Measurements from ENCODE around the gene CRYBB1. TPM values are rescaled to one million over a fixed set of nuclear protein-coding genes. Genes with fewer than 3 reads are reported as not detected.

CRYBB1 gene
- total and polyA plus RNA-seq, 2 donors (not counting 1 experiment from before 2014, with no cell fraction given), result 0.18 TPM; not detected in 1

DNA sequence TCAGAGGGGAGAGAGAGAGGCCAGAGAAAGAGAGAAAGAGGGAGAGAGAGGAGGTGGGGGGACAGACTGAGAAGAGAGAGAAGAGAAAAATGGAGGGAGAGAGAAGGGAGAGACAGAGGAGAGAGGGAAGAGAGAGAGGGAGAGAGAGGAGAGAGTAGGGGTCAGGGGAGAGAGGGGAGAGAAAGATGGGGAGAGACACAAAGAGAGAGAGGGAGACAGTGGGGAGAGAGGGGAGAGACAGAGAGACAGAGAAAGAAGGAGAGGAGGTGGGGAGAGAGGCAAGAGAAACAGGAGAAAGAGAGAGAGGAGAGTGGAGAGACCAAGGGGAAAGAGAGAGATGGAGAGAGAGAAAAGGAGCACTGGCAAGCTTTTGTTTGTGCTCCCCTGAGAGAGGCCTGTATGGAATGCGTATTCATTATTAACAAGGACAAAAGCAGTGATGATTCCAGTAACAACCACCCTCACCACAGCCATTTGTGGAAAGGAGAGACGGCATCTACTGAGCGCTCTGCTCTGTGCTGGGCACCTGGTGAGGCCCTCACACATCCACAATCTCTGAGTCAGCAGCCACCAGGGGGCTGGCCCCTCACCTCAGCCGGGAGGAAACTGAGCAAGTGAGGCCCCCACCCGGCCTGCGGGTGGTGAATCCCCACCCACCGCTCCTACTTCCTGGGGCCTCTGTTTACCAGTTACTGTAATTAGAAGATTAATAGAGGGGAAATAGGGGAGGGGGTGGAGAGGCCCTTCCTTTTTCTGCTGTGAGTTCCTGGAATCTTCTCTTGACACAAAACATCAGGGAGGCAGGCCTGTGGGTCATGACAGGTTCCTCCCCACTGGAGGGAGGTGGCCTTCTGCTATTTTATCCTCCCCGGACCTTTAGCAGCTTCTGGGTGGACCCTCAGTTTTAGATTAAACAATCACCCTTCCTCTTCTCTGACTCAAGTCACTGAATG, 24.9 kb upstream of the CRYBB1 start:
- peak overlapping the region; percentile 73 for H2AFZ ChIP-seq (ENCODE audit: insufficient read depth, low read depth, low read length, poor library complexity, severe bottlenecking)
- H3K27me3 Mint-ChIP-seq, result peaks cover 12% of the 10 kb centered on the region
- CTCF ChIA-PET, result interaction anchor here (0.7 to 1.4 kb wide), 9 partner anchors 26 to 280 kb away, joined by 3 to 5 read pairs (median 3); no protein-coding TSS in a partner anchor
- POLR2A ChIA-PET, result interaction anchor here (0.7 kb wide), 2 partner anchors 25 to 160 kb away, joined by 4 to 6 read pairs; no protein-coding TSS in a partner anchor
- no peaks in the 10 kb centered on the region for H4K20me1 ChIP-seq (ENCODE audit: control insufficient read depth, insufficient read depth, low read length, poor library complexity, severe bottlenecking)
- H3K4me3 Mint-ChIP-seq, result peak overlapping the region; percentile 23
- H3K4me1 Mint-ChIP-seq, result peaks cover 28% of the 10 kb centered on the region
- no peaks in the 10 kb centered on the region for H3K36me3 ChIP-seq (replicated peaks in 1 of 2; ENCODE audit: control extremely low read depth in 1 of 2, control insufficient read depth in 1 of 2, extremely low read depth in 1 of 2, insufficient read depth in 2 of 2, low read length in 1 of 2)
- TF ChIP-seq EZH2 (IDR thresholded peaks at IDR 0.05; ENCODE audit: borderline replicate concordance, insufficient read depth, low read depth, low read length, poor library complexity, severe bottlenecking), result no peak
- TF ChIP-seq, protein P1, sequence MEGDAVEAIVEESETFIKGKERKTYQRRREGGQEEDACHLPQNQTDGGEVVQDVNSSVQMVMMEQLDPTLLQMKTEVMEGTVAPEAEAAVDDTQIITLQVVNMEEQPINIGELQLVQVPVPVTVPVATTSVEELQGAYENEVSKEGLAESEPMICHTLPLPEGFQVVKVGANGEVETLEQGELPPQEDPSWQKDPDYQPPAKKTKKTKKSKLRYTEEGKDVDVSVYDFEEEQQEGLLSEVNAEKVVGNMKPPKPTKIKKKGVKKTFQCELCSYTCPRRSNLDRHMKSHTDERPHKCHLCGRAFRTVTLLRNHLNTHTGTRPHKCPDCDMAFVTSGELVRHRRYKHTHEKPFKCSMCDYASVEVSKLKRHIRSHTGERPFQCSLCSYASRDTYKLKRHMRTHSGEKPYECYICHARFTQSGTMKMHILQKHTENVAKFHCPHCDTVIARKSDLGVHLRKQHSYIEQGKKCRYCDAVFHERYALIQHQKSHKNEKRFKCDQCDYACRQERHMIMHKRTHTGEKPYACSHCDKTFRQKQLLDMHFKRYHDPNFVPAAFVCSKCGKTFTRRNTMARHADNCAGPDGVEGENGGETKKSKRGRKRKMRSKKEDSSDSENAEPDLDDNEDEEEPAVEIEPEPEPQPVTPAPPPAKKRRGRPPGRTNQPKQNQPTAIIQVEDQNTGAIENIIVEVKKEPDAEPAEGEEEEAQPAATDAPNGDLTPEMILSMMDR (IDR thresholded peaks at IDR 0.05), result no peak
- H3K79me2 ChIP-seq (ENCODE audit: control insufficient read depth, insufficient read depth, low read length), result no peaks in the 10 kb centered on the region
- ATAC-seq (ENCODE audit: low read depth), result peak; percentile 54
- no peaks in the 10 kb centered on the region for H3K9me3 ChIP-seq (ENCODE audit: control extremely low read depth in 1 of 3, control insufficient read depth in 2 of 3, insufficient read depth in 1 of 3, low read length in 2 of 3)
- peaks cover 0 to 9% (median 1%) of the 10 kb centered on the region in 4 experiments for H3K27me3 ChIP-seq (replicated peaks in 1 of 4; ENCODE audit: control extremely low read depth in 1 of 4, control insufficient read depth in 3 of 4, insufficient read depth in 4 of 4, low read length in 3 of 4)
- peaks cover 15 to 28% of the 10 kb centered on the region in 2 donors for H3K4me1 ChIP-seq (ENCODE audit: control insufficient read depth in 2 of 2, insufficient read depth in 2 of 2, low read length in 2 of 2)
- no peaks in the 10 kb centered on the region for H3K9me3 Mint-ChIP-seq (ENCODE audit: insufficient read depth)
- peak overlapping the region; percentile 43 for H3K4me2 ChIP-seq (replicated peaks; ENCODE audit: low read depth, low read length, poor library complexity, severe bottlenecking)
- WGBS (ENCODE audit: insufficient coverage), result no CpG with 5 or more reads among the region's 8 CpGs
- H3K9ac ChIP-seq (ENCODE audit: low read length), result no peak overlapping the region
- peak overlapping the region in 1 of 2 donors; percentile 34 for H3K27ac ChIP-seq (ENCODE audit: low read length in 2 of 2)
- no peak overlapping the region for H3K4me3 ChIP-seq (ENCODE audit: control extremely low read depth in 1 of 5, extremely low read depth in 1 of 5, insufficient read depth in 1 of 5, low read depth in 2 of 5, low read length in 4 of 5)
- DNase-seq, result peak; percentile 35
- intact Hi-C loops (cut with micrococcal nuclease), result no loop called here
- peak overlapping the region; percentile 69 for H3K27ac Mint-ChIP-seq

GRCh38 chr22:26636296-26636695, 18.5 kb upstream of the CRYBB1 start:
- H2AFZ ChIP-seq (ENCODE audit: insufficient read depth, low read depth, low read length, poor library complexity, severe bottlenecking), result no peak overlapping the region
- no peaks in the 10 kb centered on the region for H3K4me1 Mint-ChIP-seq
- H3K79me2 ChIP-seq (ENCODE audit: control insufficient read depth, insufficient read depth, low read length), result no peaks in the 10 kb centered on the region
- DNase-seq (no peak), ATAC-seq (ENCODE audit: low read depth) (no peak)
- no peak overlapping the region for H3K27ac ChIP-seq (ENCODE audit: low read length in 2 of 2)
- no peak overlapping the region for H3K4me2 ChIP-seq (replicated peaks; ENCODE audit: low read depth, low read length, poor library complexity, severe bottlenecking)
- TF ChIP-seq EZH2 (IDR thresholded peaks at IDR 0.05; ENCODE audit: borderline replicate concordance, insufficient read depth, low read depth, low read length, poor library complexity, severe bottlenecking), result no peak
- TF ChIP-seq, protein P1 (IDR thresholded peaks at IDR 0.05), result no peak
- H3K9me3 Mint-ChIP-seq (ENCODE audit: insufficient read depth), result no peaks in the 10 kb centered on the region
- H3K27ac Mint-ChIP-seq, result no peak overlapping the region
- H3K4me3 ChIP-seq (ENCODE audit: control extremely low read depth in 1 of 5, extremely low read depth in 1 of 5, insufficient read depth in 1 of 5, low read depth in 2 of 5, low read length in 4 of 5), result no peak overlapping the region
- POLR2A ChIA-PET, result no interaction called here
- no peaks in the 10 kb centered on the region for H3K4me1 ChIP-seq (ENCODE audit: control insufficient read depth in 2 of 2, insufficient read depth in 2 of 2, low read length in 2 of 2)
- CTCF ChIA-PET, result no interaction called here
- no peaks in the 10 kb centered on the region for H3K36me3 ChIP-seq (replicated peaks in 1 of 2; ENCODE audit: control extremely low read depth in 1 of 2, control insufficient read depth in 1 of 2, extremely low read depth in 1 of 2, insufficient read depth in 2 of 2, low read length in 1 of 2)
- 80% methylated on average over 1 of the region's 1 CpG for whole genome bisulfite sequencing (ENCODE audit: insufficient coverage)
- H3K9me3 ChIP-seq (ENCODE audit: control extremely low read depth in 1 of 3, control insufficient read depth in 2 of 3, insufficient read depth in 1 of 3, low read length in 2 of 3), result peaks cover 0 to under 1% (median 0%) of the 10 kb centered on the region in 3 donors
- H3K9ac ChIP-seq (ENCODE audit: low read length), result no peak overlapping the region
- no peaks in the 10 kb centered on the region for H3K27me3 ChIP-seq (replicated peaks in 1 of 4; ENCODE audit: control extremely low read depth in 1 of 4, control insufficient read depth in 3 of 4, insufficient read depth in 4 of 4, low read length in 3 of 4)
- no peaks in the 10 kb centered on the region for H4K20me1 ChIP-seq (ENCODE audit: control insufficient read depth, insufficient read depth, low read length, poor library complexity, severe bottlenecking)
- no peak overlapping the region for H3K4me3 Mint-ChIP-seq
- peaks cover 10% of the 10 kb centered on the region for H3K27me3 Mint-ChIP-seq
- intact Hi-C loops (cut with micrococcal nuclease), result no loop called here
